DND-41 (cell line): ENCODE data around the gene USP32.
"Not testable (repeated sequence)": the region's sequence is repeated elsewhere in the genome, so short reads cannot be mapped to it uniquely, and the experiment has no call there.

Experiments
- ATAC-seq: fragments of 200-7000 bp; cut with Tn5 transposase; 3 replicates; pipeline ENCODE4 v1.9.1; 2021; ENCODE audit warnings: low read depth; ENCODE audit not compliant: insufficient read depth
- DNase-seq: peaks from one replicate; pipeline ENCODE4 v3.0.0-alpha.2; 2020
- H2AFZ ChIP-seq: 2 replicates; pipeline ENCODE4 v1.6.0; 2012; ENCODE audit warnings: low read depth, low read length
- H3K27ac ChIP-seq: 2 replicates; pipeline ENCODE4 v1.5.1; 2012; ENCODE audit warnings: low read length, inconsistent platforms
- H3K27me3 ChIP-seq: fragments of 200-600 bp; sonication (generic); 2 replicates; pipeline ENCODE4 v1.6.0; 2012; ENCODE audit warnings: low read length, mild to moderate bottlenecking, inconsistent platforms; ENCODE audit not compliant: insufficient read depth, poor library complexity
- H3K36me3 ChIP-seq: 2 replicates; pipeline ENCODE4 v1.5.1; 2012; ENCODE audit warnings: low read length, inconsistent platforms; ENCODE audit not compliant: insufficient read depth
- H3K4me1 ChIP-seq: 2 replicates; pipeline ENCODE4 v1.5.1; 2012; ENCODE audit warnings: mild to moderate bottlenecking, low read length; ENCODE audit not compliant: insufficient read depth
- H3K4me2 ChIP-seq: 2 replicates; pipeline ENCODE4 v1.6.0; 2012; ENCODE audit warnings: mild to moderate bottlenecking, moderate library complexity, low read length, inconsistent platforms; ENCODE audit not compliant: insufficient read depth
- H3K4me3 ChIP-seq, 2 experiments: fragments of 200-600 bp in 1 of 2; shearing (Covaris generic) in 1 of 2; 2 replicates each; pipeline ENCODE4 v1.5.1; 2012 to 2016; ENCODE audit warnings: inconsistent platforms in 2 of 2, low read length in 2 of 2, mild to moderate bottlenecking in 2 of 2, low read depth in 1 of 2, moderate library complexity in 1 of 2
- H3K79me2 ChIP-seq: 2 replicates; pipeline ENCODE4 v1.6.0; 2012; ENCODE audit warnings: low read length, inconsistent platforms; ENCODE audit not compliant: insufficient read depth
- H3K9ac ChIP-seq: 2 replicates; pipeline ENCODE4 v1.6.0; 2012; ENCODE audit warnings: low read depth, mild to moderate bottlenecking, inconsistent platforms, low read length, moderate library complexity
- H3K9me3 ChIP-seq: 2 replicates; pipeline ENCODE4 v1.5.1; 2012; ENCODE audit warnings: low read length, moderate library complexity, mild to moderate bottlenecking, inconsistent platforms; ENCODE audit not compliant: insufficient read depth, severe bottlenecking
- H4K20me1 ChIP-seq: 2 replicates; pipeline ENCODE4 v1.6.0; 2012; ENCODE audit warnings: low read length; ENCODE audit not compliant: insufficient read depth
- CTCF ChIP-seq: IDR thresholded peaks from 2 replicates; pipeline ENCODE4 v1.5.1; 2012; ENCODE audit warnings: borderline replicate concordance, low read length, moderate library complexity, mild to moderate bottlenecking; ENCODE audit not compliant: poor library complexity, severe bottlenecking; ENCODE audit errors: extremely low read depth
- EZH2 ChIP-seq: IDR thresholded peaks from 3 replicates; pipeline ENCODE4 v1.6.1; 2012; ENCODE audit warnings: borderline replicate concordance, low read depth, mild to moderate bottlenecking, moderate library complexity, low read length, inconsistent platforms; ENCODE audit not compliant: severe bottlenecking

Gene USP32

GRCh38 chr17:60421273-60422161 is 29.6 kb upstream of the USP32 start:
- Histone ChIP-seq H3K4me3 (no peak overlapping the region), H2AFZ (no peak overlapping the region), H3K27me3 (no peaks in the 10 kb centered on the region), H3K4me2 (no peak overlapping the region), H3K4me1 (no peaks in the 10 kb centered on the region), H3K79me2 (no peaks in the 10 kb centered on the region), H3K9me3 (no peaks in the 10 kb centered on the region), H3K36me3 (no peaks in the 10 kb centered on the region), H3K9ac (no peak overlapping the region), H4K20me1 (no peaks in the 10 kb centered on the region), H3K27ac (no peak overlapping the region)
- peak; percentile 52; the same call in 2 of the 3 replicates for ATAC-seq
- DNase-seq = no peak
- TF ChIP-seq EZH2 = no peak
- TF ChIP-seq CTCF = no peak

- not testable (repeated sequence) for H3K9me3 ChIP-seq, ATAC-seq, H3K79me2 ChIP-seq, H4K20me1 ChIP-seq, H2AFZ ChIP-seq, DNase-seq, H3K27ac ChIP-seq, H3K4me2 ChIP-seq, H3K27me3 ChIP-seq, H3K4me3 ChIP-seq, H3K36me3 ChIP-seq, H3K4me1 ChIP-seq, H3K9ac ChIP-seq
Observed at GRCh38 chr17:60419875-60420274, 27.9 kb upstream of the USP32 start.

GRCh38 chr17:60419003-60419402 is 27.1 kb upstream of the USP32 start:
- H3K9me3 ChIP-seq, H4K20me1 ChIP-seq, DNase-seq, H3K4me2 ChIP-seq, H3K36me3 ChIP-seq, H3K9ac ChIP-seq, ATAC-seq, H3K27ac ChIP-seq, H3K79me2 ChIP-seq, H3K27me3 ChIP-seq, H3K4me3 ChIP-seq, H2AFZ ChIP-seq, H3K4me1 ChIP-seq: not testable (repeated sequence)

- Histone ChIP-seq H3K27me3 (no peaks in the 10 kb centered on the region), H3K4me1 (no peaks in the 10 kb centered on the region), H4K20me1 (no peaks in the 10 kb centered on the region), H2AFZ (no peak overlapping the region), H3K4me2 (no peak overlapping the region), H3K9ac (no peak overlapping the region), H3K79me2 (no peaks in the 10 kb centered on the region), H3K27ac (no peak overlapping the region), H3K4me3 (no peak overlapping the region), H3K9me3 (no peaks in the 10 kb centered on the region), H3K36me3 (no peaks in the 10 kb centered on the region)
- ATAC-seq = no peak
- no peak for DNase-seq
- no peak for TF ChIP-seq CTCF
- TF ChIP-seq EZH2 = no peak
Observed at GRCh38 chr17:60416368-60416925, 24.5 kb upstream of the USP32 start.
